IMR-90 (cell line): ENCODE measurements around the gene TM4SF5. TPM values are rescaled to one million over a fixed set of nuclear protein-coding genes. Genes with fewer than 3 reads are reported as not detected.

ENCODE experiments used
- ATAC-seq: fragments of 200-7000 bp; cut with Tn5 transposase; 2 replicates; pipeline ENCODE4 v1.9.1; 2020; ENCODE audit warnings: low read depth, mild to moderate bottlenecking, moderate library complexity
- BruUV-seq: library from RNA; stranded (reverse); fragments of 400-500 nt; replicated peaks from 2 replicates; lab custom pipeline; 2021; lab: Mats Ljungman, UMichigan
- CTCF ChIA-PET: fragments of 300-600 bp; formaldehyde crosslinking; extraction: SDS; loops from one replicate; lab custom pipeline; 2021; ENCODE audit warnings: antibody characterized with exemption; lab: Yijun Ruan, JAX
- POLR2A ChIA-PET: fragments of 300-600 bp; sonication (Branson Sonifier 250); formaldehyde crosslinking; loops from one replicate; lab custom pipeline; 2022; ENCODE audit warnings: antibody characterized with exemption; ENCODE audit not compliant: unreplicated experiment; lab: Charles Lee
- DNase-seq: peaks from one replicate; pipeline ENCODE4 v3.0.0; 2013
- H2AFZ ChIP-seq: replicated peaks from 2 replicates; pipeline ENCODE3; 2013; ENCODE audit warnings: low read length, mild to moderate bottlenecking; ENCODE audit not compliant: poor library complexity
- H2AK5ac ChIP-seq: 2 replicates; pipeline ENCODE4 v1.6.1; 2013; ENCODE audit warnings: low read depth, low read length, inconsistent platforms
- H2AK9ac ChIP-seq: replicated peaks from 2 replicates; pipeline ENCODE3; 2013; ENCODE audit warnings: mild to moderate bottlenecking, low read depth, low read length, moderate library complexity; ENCODE audit not compliant: poor library complexity
- H2BK120ac ChIP-seq: 2 replicates; pipeline ENCODE4 v1.6.1; 2013; ENCODE audit warnings: low read depth, low read length, inconsistent platforms
- H2BK15ac ChIP-seq: 3 replicates; pipeline ENCODE4 v1.6.1; 2013; ENCODE audit warnings: low read depth, low read length, inconsistent platforms
- H2BK20ac ChIP-seq: 2 replicates; pipeline ENCODE4 v1.6.1; 2013; ENCODE audit warnings: low read depth, mild to moderate bottlenecking, inconsistent platforms, low read length, moderate library complexity
- H2BK5ac ChIP-seq: 2 replicates; pipeline ENCODE4 v1.6.1; 2013; ENCODE audit warnings: mild to moderate bottlenecking, low read depth, low read length, inconsistent platforms; ENCODE audit not compliant: poor library complexity, severe bottlenecking
- H3K14ac ChIP-seq: replicated peaks from 2 replicates; pipeline ENCODE4 v1.6.1; 2013; ENCODE audit warnings: low read depth, low read length, inconsistent platforms
- H3K18ac ChIP-seq: 2 replicates; pipeline ENCODE4 v1.6.1; 2013; ENCODE audit warnings: low read depth, low read length, control low read depth
- H3K23ac ChIP-seq: 2 replicates; pipeline ENCODE4 v1.6.1; 2013; ENCODE audit warnings: low read depth, low read length, inconsistent platforms
- H3K27ac ChIP-seq: 2 replicates; pipeline ENCODE4 v1.5.1; 2013; ENCODE audit warnings: mild to moderate bottlenecking, control low read depth, low read length; ENCODE audit not compliant: insufficient read depth
- H3K27me3 ChIP-seq: 2 replicates; pipeline ENCODE4 v1.6.1; 2013; ENCODE audit warnings: low read length; ENCODE audit not compliant: control insufficient read depth, insufficient read depth
- H3K36me3 ChIP-seq: 2 replicates; pipeline ENCODE4 v1.6.1; 2013; ENCODE audit warnings: low read length, mixed read lengths; ENCODE audit not compliant: control insufficient read depth, insufficient read depth
- H3K4ac ChIP-seq: 2 replicates; pipeline ENCODE4 v1.6.1; 2013; ENCODE audit warnings: low read depth, low read length, inconsistent platforms
- H3K4me1 ChIP-seq: 2 replicates; pipeline ENCODE4 v1.6.1; 2013; ENCODE audit warnings: low read length, mixed read lengths; ENCODE audit not compliant: control insufficient read depth, insufficient read depth
- H3K4me2 ChIP-seq: 2 replicates; pipeline ENCODE4 v1.6.1; 2013; ENCODE audit warnings: low read depth, mild to moderate bottlenecking, control low read depth, low read length, moderate library complexity
- H3K4me3 ChIP-seq: 2 replicates; pipeline ENCODE4 v1.5.1; 2013; ENCODE audit warnings: low read depth, mild to moderate bottlenecking, control low read depth, low read length, moderate library complexity; ENCODE audit not compliant: insufficient read depth
- H3K56ac ChIP-seq: 2 replicates; pipeline ENCODE4 v1.6.1; 2013; ENCODE audit warnings: low read length, inconsistent platforms; ENCODE audit not compliant: insufficient read depth; ENCODE audit errors: extremely low read depth
- H3K79me1 ChIP-seq, 2 experiments: 2 replicates each; pipeline ENCODE4 v1.6.1; 2013; ENCODE audit warnings: low read length in 2 of 2, inconsistent platforms in 1 of 2, low read depth in 1 of 2
- H3K9ac ChIP-seq: 2 replicates; pipeline ENCODE4 v1.6.1; 2013; ENCODE audit warnings: low read depth, low read length, control low read depth
- H3K9me1 ChIP-seq: 2 replicates; pipeline ENCODE4 v1.6.1; 2013; ENCODE audit warnings: low read length, inconsistent platforms; ENCODE audit not compliant: insufficient read depth
- H3K9me3 ChIP-seq: 2 replicates; pipeline ENCODE4 v1.6.1; 2013; ENCODE audit warnings: low read length; ENCODE audit not compliant: control insufficient read depth, insufficient read depth
- H4K20me1 ChIP-seq: 2 replicates; pipeline ENCODE4 v1.6.1; 2013; ENCODE audit warnings: low read length, inconsistent platforms; ENCODE audit not compliant: insufficient read depth
- H4K5ac ChIP-seq: 2 replicates; pipeline ENCODE4 v1.6.1; 2013; ENCODE audit warnings: mild to moderate bottlenecking, low read depth, low read length, control low read depth
- H4K8ac ChIP-seq, 2 experiments: 2 replicates each; pipeline ENCODE4 v1.6.1; 2013; ENCODE audit warnings: low read depth in 2 of 2, low read length in 2 of 2, control low read depth in 1 of 2, inconsistent platforms in 1 of 2
- H4K91ac ChIP-seq: 2 replicates; pipeline ENCODE4 v1.6.1; 2013; ENCODE audit warnings: low read depth, low read length, inconsistent platforms; ENCODE audit not compliant: insufficient read depth
- BHLHE40 ChIP-seq: fragments of 150-350 bp; IDR thresholded peaks from 2 replicates; pipeline ENCODE4 v1.6.1; 2016; ENCODE audit warnings: mild to moderate bottlenecking, low read depth, low read length
- CEBPB ChIP-seq: IDR thresholded peaks from 2 replicates; pipeline ENCODE4 v1.6.1; 2012; ENCODE audit warnings: low read depth, low read length, improper control_type of control experiment
- CHD1 ChIP-seq: IDR thresholded peaks from 2 replicates; pipeline ENCODE4 v1.6.1; 2012; ENCODE audit warnings: low read depth, low read length, improper control_type of control experiment
- CTCF ChIP-seq: conservative IDR thresholded peaks from 2 replicates; pipeline ENCODE4 v1.5.1; 2012; ENCODE audit warnings: mild to moderate bottlenecking, low read depth, low read length, improper control_type of control experiment
- ELK1 ChIP-seq: fragments of 150-350 bp; IDR thresholded peaks from 2 replicates; pipeline ENCODE4 v1.6.1; 2016; ENCODE audit warnings: low read depth, mild to moderate bottlenecking, low read length, moderate library complexity, borderline replicate concordance
- FOS ChIP-seq: fragments of 150-350 bp; IDR thresholded peaks from 2 replicates; pipeline ENCODE4 v1.6.1; 2016; ENCODE audit warnings: low read depth, low read length
- MAFK ChIP-seq: IDR thresholded peaks from 2 replicates; pipeline ENCODE4 v1.6.1; 2012; ENCODE audit warnings: low read depth, low read length, improper control_type of control experiment
- MAZ ChIP-seq: IDR thresholded peaks from 2 replicates; pipeline ENCODE4 v1.6.1; 2012; ENCODE audit warnings: low read depth, mild to moderate bottlenecking, low read length, improper control_type of control experiment, moderate library complexity, borderline replicate concordance
- MXI1 ChIP-seq: IDR thresholded peaks from 2 replicates; pipeline ENCODE4 v1.6.1; 2012; ENCODE audit warnings: low read depth, mild to moderate bottlenecking, low read length, moderate library complexity, borderline replicate concordance
- NFE2L2 ChIP-seq: fragments of 150-350 bp; IDR thresholded peaks from 2 replicates; pipeline ENCODE4 v1.6.1; 2016; ENCODE audit warnings: low read depth, mild to moderate bottlenecking, low read length
- POLR2A ChIP-seq: IDR thresholded peaks from 2 replicates; pipeline ENCODE4 v1.6.1; 2012; ENCODE audit warnings: mild to moderate bottlenecking, low read depth, low read length
- RAD21 ChIP-seq: IDR thresholded peaks from 2 replicates; pipeline ENCODE4 v1.6.1; 2012; ENCODE audit warnings: low read length, improper control_type of control experiment
- SMC3 ChIP-seq: fragments of 150-350 bp; IDR thresholded peaks from 2 replicates; pipeline ENCODE4 v1.6.1; 2016; ENCODE audit warnings: low read depth, mild to moderate bottlenecking, antibody characterized with exemption, low read length, moderate library complexity
- WGBS, 2 experiments: methylation state at CpG; one replicate each; pipeline versions ENCODE4 v1.1.5 to v1.1.7; 2013; ENCODE audit warnings: missing lambda C conversion rate in 2 of 2; ENCODE audit not compliant: insufficient read length in 1 of 2; ENCODE audit errors: extremely low coverage in 2 of 2; 5-methylcytosine and 5-hydroxymethylcytosine counted together
- dilution Hi-C: fragments of 300-500 bp; cut with HindIII; formaldehyde crosslinking; loops from one replicate; pipeline ENCODE4 v1.14.3; 2018; ENCODE audit warnings: low sequenced_read_pairs; ENCODE audit not compliant: unreplicated experiment
- in situ Hi-C: fragments of 300-500 bp; cut with MboI; formaldehyde crosslinking; loops from 3 replicates; pipeline ENCODE4 v1.14.3; 2019; ENCODE audit warnings: low sequenced_read_pairs, inconsistent platforms, mixed read lengths
- intact Hi-C: fragments of 100-400 bp; cut with micrococcal nuclease; formaldehyde crosslinking; loops from 2 replicates; pipeline ENCODE4 v1.10.0; 2022
- polyA plus RNA-seq, 3 experiments: library from polyadenylated mRNA; depleted of rRNA; stranded (reverse); fragments of >200 nt; gene quantifications; 2 replicates each; pipeline ENCODE4 v1.2.3, GENCODE V29; 2012; ENCODE audit warnings: low replicate concordance in 1 of 3
- total RNA-seq: library from RNA; depleted of rRNA; stranded (reverse); fragments of >200 nt; gene quantifications from 2 replicates; pipeline ENCODE4 v1.2.3, GENCODE V29; 2012

The TM4SF5 gene
- total and polyA plus RNA-seq, 2 of the 4 experiments (the other 2 are of a cell fraction): not detected

- ChIA-PET POLR2A (interaction anchor here (0.6 kb wide), 1 partner anchor 15 kb away, joined by 3 read pairs; no protein-coding TSS in a partner anchor), CTCF (interaction anchor here (0.7 to 1.7 kb wide), 2 partner anchors 12 to 17 kb away, joined by 3 to 5 read pairs; partner anchors contain the start of gene PSMB6)
- WGBS, 2 experiments: 27% methylated on average over 14 of the region's 32 CpGs; no CpG with 5 or more reads in 1 of the 2 experiments
- H2AFZ ChIP-seq: peak overlapping the region; percentile 81
- peak overlapping the region; percentile 74 for H3K9ac ChIP-seq
- H2BK120ac ChIP-seq: no peak overlapping the region
- H3K4me2 ChIP-seq: peak overlapping the region; percentile 100
- H2BK5ac ChIP-seq: no peak overlapping the region
- peak overlapping the region; percentile 97 for H3K4me3 ChIP-seq
- H3K14ac ChIP-seq: peak overlapping the region; percentile 59
- in situ Hi-C loops: no loop called here
- no peak overlapping the region for H2BK20ac ChIP-seq
- H3K27ac ChIP-seq: peak overlapping the region; percentile 33; the same call in 1 of the 2 replicates
- no peaks in the 10 kb centered on the region for H3K9me3 ChIP-seq
- H4K8ac ChIP-seq: peak overlapping the region in 1 of 2 experiments; percentile 2; a peak in 1 of 4 replicates
- dilution Hi-C loops: no loop called here
- DNase-seq (no peak), ATAC-seq (peak; percentile 4; the same call in 1 of the 2 replicates)
- H2AK5ac ChIP-seq: peak overlapping the region; percentile 87
- peaks cover 1% of the 10 kb centered on the region; the same call in 1 of the 2 replicates for H4K20me1 ChIP-seq
- no peak overlapping the region for H4K5ac ChIP-seq
- H3K27me3 ChIP-seq: no peaks in the 10 kb centered on the region
- intact Hi-C loops: no loop called here
- TF ChIP-seq NFE2L2: no peak
- no peak for TF ChIP-seq BHLHE40
- TF ChIP-seq MAZ: no peak
- TF ChIP-seq CTCF: no peak
- TF ChIP-seq MAFK: no peak
- TF ChIP-seq RAD21: no peak
- TF ChIP-seq CHD1: no peak
- no peak for TF ChIP-seq ELK1
- no peak for TF ChIP-seq MXI1
- no peak for TF ChIP-seq POLR2A
- no peak for TF ChIP-seq CEBPB
- no peak for TF ChIP-seq SMC3
- TF ChIP-seq FOS: no peak
- H4K91ac ChIP-seq: no peak overlapping the region
- no peak overlapping the region for H2BK15ac ChIP-seq
- peaks cover 0 to 25% of the 10 kb centered on the region in 2 experiments; a peak in 3 of 4 replicates for H3K79me1 ChIP-seq
- no TSS peak for BruUV-seq
- H2AK9ac ChIP-seq: peak overlapping the region; percentile 56
- H3K23ac ChIP-seq: no peak overlapping the region
- H3K18ac ChIP-seq: no peak overlapping the region
- H3K36me3 ChIP-seq: peaks cover 21% of the 10 kb centered on the region
- peak overlapping the region; percentile 65; the same call in 1 of the 2 replicates for H3K4ac ChIP-seq
- no peaks in the 10 kb centered on the region for H3K9me1 ChIP-seq
- peaks cover 4% of the 10 kb centered on the region; the same call in 1 of the 2 replicates for H3K4me1 ChIP-seq
- no peak overlapping the region for H3K56ac ChIP-seq
Observed at GRCh38 chr17:4807605-4808377, 36.1 kb downstream of the TM4SF5 start.
